ENCODE results near the gene OIT3.

- TF ChIP-seq YY1 (IDR thresholded peaks at IDR 0.05; ENCODE audit: low read depth): no peak
- TF ChIP-seq ZBTB7A (IDR thresholded peaks at IDR 0.05; ENCODE audit: low read depth): no peak
- no peak for TF ChIP-seq NFIC (IDR thresholded peaks at IDR 0.05)
Observed at GRCh38 chr10:72888151-72888638, 5.3 kb upstream of the OIT3 start.
